ENCODE data around the gene LNX1. TPM values are rescaled to one million over a fixed set of nuclear protein-coding genes. Genes with fewer than 3 reads are reported as not detected.

Gene LNX1
- polyA plus RNA-seq, 1 donor (not counting 4 experiments of a cell fraction or from before 2014, with no cell fraction given) = 0.22 TPM

GRCh38 chr4:53573696-53574095, 17.6 kb downstream of the LNX1 start:
- dilution Hi-C loops (cut with MboI; ENCODE audit: extremely low pct_ligation_motif_present, low sequenced_read_pairs) = no loop called here
- Histone ChIP-seq H4K20me1 (ENCODE audit: control insufficient read depth, extremely low read depth, insufficient read depth, low read length) (no peaks in the 10 kb centered on the region), H3K9me3 (ENCODE audit: control insufficient read depth, low read depth, low read length) (no peaks in the 10 kb centered on the region), H3K36me3 (ENCODE audit: control insufficient read depth in 2 of 2, extremely low read depth in 1 of 2, insufficient read depth in 2 of 2, low read length in 2 of 2) (no peaks in the 10 kb centered on the region), H3K4me3 (ENCODE audit: control insufficient read depth in 2 of 3, extremely low read depth in 1 of 3, insufficient read depth in 2 of 3, low read depth in 1 of 3, low read length in 3 of 3) (no peak overlapping the region), H3K9me1 (ENCODE audit: control insufficient read depth, extremely low read depth, insufficient read depth, low read length) (no peaks in the 10 kb centered on the region), H3K4me2 (ENCODE audit: control insufficient read depth, extremely low read depth, insufficient read depth, low read depth, low read length) (no peak overlapping the region), H3K27me3 (ENCODE audit: control insufficient read depth, extremely low read depth, insufficient read depth, low read length) (no peaks in the 10 kb centered on the region), H3K27ac (ENCODE audit: control insufficient read depth, insufficient read depth, low read length) (no peak overlapping the region), H2AFZ (ENCODE audit: control insufficient read depth, low read length) (no peak overlapping the region), H3K9ac (ENCODE audit: control insufficient read depth, extremely low read depth, insufficient read depth, low read length) (no peak overlapping the region), H3K4me1 (ENCODE audit: control insufficient read depth, extremely low read depth, insufficient read depth, low read length) (no peaks in the 10 kb centered on the region), H3K79me2 (ENCODE audit: control insufficient read depth, insufficient read depth, low read length) (no peaks in the 10 kb centered on the region)
- no peak for FAIRE-seq
- no peak for TF ChIP-seq EZH2 (IDR thresholded peaks at IDR 0.05; ENCODE audit: low read length)
- TF ChIP-seq, protein P1, sequence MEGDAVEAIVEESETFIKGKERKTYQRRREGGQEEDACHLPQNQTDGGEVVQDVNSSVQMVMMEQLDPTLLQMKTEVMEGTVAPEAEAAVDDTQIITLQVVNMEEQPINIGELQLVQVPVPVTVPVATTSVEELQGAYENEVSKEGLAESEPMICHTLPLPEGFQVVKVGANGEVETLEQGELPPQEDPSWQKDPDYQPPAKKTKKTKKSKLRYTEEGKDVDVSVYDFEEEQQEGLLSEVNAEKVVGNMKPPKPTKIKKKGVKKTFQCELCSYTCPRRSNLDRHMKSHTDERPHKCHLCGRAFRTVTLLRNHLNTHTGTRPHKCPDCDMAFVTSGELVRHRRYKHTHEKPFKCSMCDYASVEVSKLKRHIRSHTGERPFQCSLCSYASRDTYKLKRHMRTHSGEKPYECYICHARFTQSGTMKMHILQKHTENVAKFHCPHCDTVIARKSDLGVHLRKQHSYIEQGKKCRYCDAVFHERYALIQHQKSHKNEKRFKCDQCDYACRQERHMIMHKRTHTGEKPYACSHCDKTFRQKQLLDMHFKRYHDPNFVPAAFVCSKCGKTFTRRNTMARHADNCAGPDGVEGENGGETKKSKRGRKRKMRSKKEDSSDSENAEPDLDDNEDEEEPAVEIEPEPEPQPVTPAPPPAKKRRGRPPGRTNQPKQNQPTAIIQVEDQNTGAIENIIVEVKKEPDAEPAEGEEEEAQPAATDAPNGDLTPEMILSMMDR (optimal IDR thresholded peaks at IDR 0.05 in 1 of 3, IDR thresholded peaks at IDR 0.05 in 1 of 3, conservative IDR thresholded peaks at IDR 0.05 in 1 of 3; ENCODE audit: extremely low read depth in 1 of 3, insufficient read depth in 2 of 3, low read length in 3 of 3) = no peak
- DNase-seq (ENCODE audit: low read depth, low spot score) = no peak

GRCh38 chr4:53572600-53572994, 18.7 kb downstream of the LNX1 start:
- Histone ChIP-seq H3K9me3 (ENCODE audit: control insufficient read depth, low read depth, low read length) (no peaks in the 10 kb centered on the region), H3K27ac (ENCODE audit: control insufficient read depth, insufficient read depth, low read length) (no peak overlapping the region), H3K79me2 (ENCODE audit: control insufficient read depth, insufficient read depth, low read length) (no peaks in the 10 kb centered on the region), H4K20me1 (ENCODE audit: control insufficient read depth, extremely low read depth, insufficient read depth, low read length) (no peaks in the 10 kb centered on the region), H3K4me3 (ENCODE audit: control insufficient read depth in 2 of 3, extremely low read depth in 1 of 3, insufficient read depth in 2 of 3, low read depth in 1 of 3, low read length in 3 of 3) (no peak overlapping the region), H3K4me2 (ENCODE audit: control insufficient read depth, extremely low read depth, insufficient read depth, low read depth, low read length) (no peak overlapping the region), H3K36me3 (ENCODE audit: control insufficient read depth in 2 of 2, extremely low read depth in 1 of 2, insufficient read depth in 2 of 2, low read length in 2 of 2) (no peaks in the 10 kb centered on the region), H3K27me3 (ENCODE audit: control insufficient read depth, extremely low read depth, insufficient read depth, low read length) (no peaks in the 10 kb centered on the region), H3K9me1 (ENCODE audit: control insufficient read depth, extremely low read depth, insufficient read depth, low read length) (no peaks in the 10 kb centered on the region), H3K4me1 (ENCODE audit: control insufficient read depth, extremely low read depth, insufficient read depth, low read length) (no peaks in the 10 kb centered on the region), H3K9ac (ENCODE audit: control insufficient read depth, extremely low read depth, insufficient read depth, low read length) (no peak overlapping the region), H2AFZ (ENCODE audit: control insufficient read depth, low read length) (no peak overlapping the region)
- dilution Hi-C loops (cut with MboI; ENCODE audit: extremely low pct_ligation_motif_present, low sequenced_read_pairs) = no loop called here
- TF ChIP-seq, protein P1 (optimal IDR thresholded peaks at IDR 0.05 in 1 of 3, IDR thresholded peaks at IDR 0.05 in 1 of 3, conservative IDR thresholded peaks at IDR 0.05 in 1 of 3; ENCODE audit: extremely low read depth in 1 of 3, insufficient read depth in 2 of 3, low read length in 3 of 3) = no peak
- no peak for TF ChIP-seq EZH2 (IDR thresholded peaks at IDR 0.05; ENCODE audit: low read length)
- FAIRE-seq = no peak
- DNase-seq (ENCODE audit: low read depth, low spot score) = no peak
